ENCODE measurements around the gene GABRB2. TPM values are rescaled to one million over a fixed set of nuclear protein-coding genes. Genes with fewer than 3 reads are reported as not detected.
"Not testable (repeated sequence)": the region's sequence is repeated elsewhere in the genome, so short reads cannot be mapped to it uniquely, and the experiment has no call there.

GABRB2 gene
- total RNA-seq, 2 experiments from 2014 or later, result 1.4 to 5.1 TPM

DNA sequence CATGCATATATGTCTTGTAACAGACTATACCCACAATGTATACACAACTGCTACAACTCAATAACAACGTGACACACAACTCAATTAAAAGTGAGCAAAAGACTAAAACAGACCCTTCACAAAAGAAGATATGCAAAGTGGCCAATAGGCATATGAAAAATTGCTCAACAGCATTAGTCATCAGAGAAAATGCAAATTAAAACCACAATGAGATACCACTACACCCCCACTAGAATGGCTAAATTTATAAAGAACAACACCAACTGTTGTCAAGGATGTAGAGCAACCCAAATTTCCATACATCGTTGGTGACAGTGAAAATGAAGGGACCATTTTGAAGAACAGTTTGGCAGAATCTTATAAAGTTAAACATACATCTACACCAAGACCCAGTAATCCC lies 38.9 kb downstream of the GABRB2 start:
- H3K79me2 ChIP-seq (ENCODE audit: insufficient read depth, low read depth, low read length), result no peaks in the 10 kb centered on the region
- CTCF ChIA-PET (ENCODE audit: unreplicated experiment), result no interaction called here

DNA sequence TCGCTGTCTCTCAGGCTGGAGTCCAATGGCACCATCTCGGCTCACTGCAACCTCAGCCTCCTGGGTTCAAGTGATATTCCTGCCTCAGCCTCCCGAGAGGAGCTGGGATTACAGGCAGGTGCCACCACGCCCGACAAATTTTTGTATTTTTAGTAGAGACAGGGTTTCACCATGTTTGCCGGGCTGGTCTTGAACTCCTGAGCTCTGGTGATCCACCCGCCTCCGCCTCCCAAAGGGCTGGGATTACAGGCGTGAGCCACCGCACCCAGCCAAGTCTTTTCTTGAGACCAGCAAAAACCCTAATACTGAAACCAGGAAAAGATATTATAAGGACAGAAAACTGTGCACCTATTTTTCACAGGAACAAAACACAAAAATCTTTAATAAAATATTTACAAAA lies 41.4 kb downstream of the GABRB2 start:
- H3K27ac ChIP-seq (ENCODE audit: low read depth, low read length, poor library complexity, severe bottlenecking); intact Hi-C loops (cut with micrococcal nuclease; ENCODE audit: unreplicated experiment); POLR2A ChIA-PET; H3K36me3 ChIP-seq (ENCODE audit: insufficient read depth, low read length); H3K9me3 ChIP-seq (ENCODE audit: low read length); H3K4me3 ChIP-seq (ENCODE audit: low read depth, low read length, poor library complexity, severe bottlenecking); H3K4me1 ChIP-seq (ENCODE audit: insufficient read depth, low read length, poor library complexity, severe bottlenecking); H3K4me2 ChIP-seq (ENCODE audit: low read length); CTCF ChIA-PET (ENCODE audit: unreplicated experiment); H3K79me2 ChIP-seq (ENCODE audit: insufficient read depth, low read depth, low read length); BruUV-seq (replicated peaks); H3K9me2 ChIP-seq (ENCODE audit: insufficient read depth, low read length); H2AFZ ChIP-seq (ENCODE audit: low read length); H4K20me1 ChIP-seq (ENCODE audit: insufficient read depth, low read length); DNase-seq (ENCODE audit: low spot score): not testable (repeated sequence)

More for the DNA sequence above, 38.9 kb downstream of the GABRB2 start:
- Histone ChIP-seq H3K9me3 (ENCODE audit: low read length) (no peaks in the 10 kb centered on the region), H3K36me3 (ENCODE audit: insufficient read depth, low read length) (no peaks in the 10 kb centered on the region), H2AFZ (ENCODE audit: low read length) (no peak overlapping the region), H3K27ac (ENCODE audit: low read depth, low read length, poor library complexity, severe bottlenecking) (no peak overlapping the region), H3K4me3 (ENCODE audit: low read depth, low read length, poor library complexity, severe bottlenecking) (no peak overlapping the region), H3K9me2 (ENCODE audit: insufficient read depth, low read length) (no peaks in the 10 kb centered on the region), H4K20me1 (ENCODE audit: insufficient read depth, low read length) (no peaks in the 10 kb centered on the region), H3K4me1 (ENCODE audit: insufficient read depth, low read length, poor library complexity, severe bottlenecking) (no peaks in the 10 kb centered on the region), H3K4me2 (ENCODE audit: low read length) (no peak overlapping the region)
- no peak for DNase-seq (ENCODE audit: low spot score)
- TF ChIP-seq EZH2phosphoT487 (IDR thresholded peaks at IDR 0.05; ENCODE audit: borderline replicate concordance, low read depth, low read length), result no peak
- TF ChIP-seq, protein P1, sequence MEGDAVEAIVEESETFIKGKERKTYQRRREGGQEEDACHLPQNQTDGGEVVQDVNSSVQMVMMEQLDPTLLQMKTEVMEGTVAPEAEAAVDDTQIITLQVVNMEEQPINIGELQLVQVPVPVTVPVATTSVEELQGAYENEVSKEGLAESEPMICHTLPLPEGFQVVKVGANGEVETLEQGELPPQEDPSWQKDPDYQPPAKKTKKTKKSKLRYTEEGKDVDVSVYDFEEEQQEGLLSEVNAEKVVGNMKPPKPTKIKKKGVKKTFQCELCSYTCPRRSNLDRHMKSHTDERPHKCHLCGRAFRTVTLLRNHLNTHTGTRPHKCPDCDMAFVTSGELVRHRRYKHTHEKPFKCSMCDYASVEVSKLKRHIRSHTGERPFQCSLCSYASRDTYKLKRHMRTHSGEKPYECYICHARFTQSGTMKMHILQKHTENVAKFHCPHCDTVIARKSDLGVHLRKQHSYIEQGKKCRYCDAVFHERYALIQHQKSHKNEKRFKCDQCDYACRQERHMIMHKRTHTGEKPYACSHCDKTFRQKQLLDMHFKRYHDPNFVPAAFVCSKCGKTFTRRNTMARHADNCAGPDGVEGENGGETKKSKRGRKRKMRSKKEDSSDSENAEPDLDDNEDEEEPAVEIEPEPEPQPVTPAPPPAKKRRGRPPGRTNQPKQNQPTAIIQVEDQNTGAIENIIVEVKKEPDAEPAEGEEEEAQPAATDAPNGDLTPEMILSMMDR (conservative IDR thresholded peaks at IDR 0.05; ENCODE audit: low read length), result no peak
- intact Hi-C loops (cut with micrococcal nuclease; ENCODE audit: unreplicated experiment), result no loop called here
- no TSS peak for BruUV-seq (replicated peaks)
- POLR2A ChIA-PET, result no interaction called here

DNA sequence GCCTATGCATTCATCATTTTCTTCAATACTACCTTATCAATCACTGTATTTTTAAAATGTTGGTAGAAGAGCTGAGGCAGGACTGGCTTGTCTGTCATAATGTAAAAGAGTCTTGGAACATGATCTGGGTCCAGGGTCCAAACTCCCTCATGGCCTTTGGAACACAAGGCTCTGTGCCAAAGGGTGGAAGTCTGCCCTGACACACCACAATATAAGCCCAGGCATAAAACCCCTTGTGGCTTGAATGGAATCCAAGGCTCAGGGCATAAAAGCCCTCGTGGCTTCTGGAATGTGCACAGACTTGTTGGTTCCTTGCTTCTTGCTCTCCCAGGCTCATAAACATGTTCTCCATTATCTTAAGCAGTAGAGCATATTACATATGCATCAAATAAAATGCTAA lies 48.0 kb downstream of the GABRB2 start:
- no peaks in the 10 kb centered on the region for H4K20me1 ChIP-seq (ENCODE audit: insufficient read depth, low read length)
- no peak overlapping the region for H3K4me2 ChIP-seq (ENCODE audit: low read length)
- no peak for DNase-seq (ENCODE audit: low spot score)
- H3K36me3 ChIP-seq (ENCODE audit: insufficient read depth, low read length), result no peaks in the 10 kb centered on the region
- ChIA-PET POLR2A (no interaction called here), CTCF (ENCODE audit: unreplicated experiment) (no interaction called here)
- no peak overlapping the region for H3K4me3 ChIP-seq (ENCODE audit: low read depth, low read length, poor library complexity, severe bottlenecking)
- intact Hi-C loops (cut with micrococcal nuclease; ENCODE audit: unreplicated experiment), result no loop called here
- no peak overlapping the region for H2AFZ ChIP-seq (ENCODE audit: low read length)
- no peak for TF ChIP-seq EZH2phosphoT487 (IDR thresholded peaks at IDR 0.05; ENCODE audit: borderline replicate concordance, low read depth, low read length)
- TF ChIP-seq, protein P1 (conservative IDR thresholded peaks at IDR 0.05; ENCODE audit: low read length), result no peak
- no peaks in the 10 kb centered on the region for H3K9me2 ChIP-seq (ENCODE audit: insufficient read depth, low read length)
- H3K79me2 ChIP-seq (ENCODE audit: insufficient read depth, low read depth, low read length), result no peaks in the 10 kb centered on the region
- no peak overlapping the region for H3K27ac ChIP-seq (ENCODE audit: low read depth, low read length, poor library complexity, severe bottlenecking)
- no TSS peak for BruUV-seq (replicated peaks)
- H3K9me3 ChIP-seq (ENCODE audit: low read length), result no peaks in the 10 kb centered on the region
- H3K4me1 ChIP-seq (ENCODE audit: insufficient read depth, low read length, poor library complexity, severe bottlenecking), result no peaks in the 10 kb centered on the region
